Eye (tissue), 1 donor: ENCODE data around the gene RASIP1.
A peak's percentile ranks its signal among the peaks of the same experiment; 100 is the strongest.
"Not testable (repeated sequence)": the region's sequence is repeated elsewhere in the genome, so short reads cannot be mapped to it uniquely, and the experiment has no call there.

Experiments
- DNase-seq: peaks from one replicate; pipeline ENCODE4 v3.0.0-alpha.2; 2015

RASIP1 gene

GRCh38 chr19:48703316-48703715 lies 37.1 kb downstream of the RASIP1 start:
- DNase-seq = no peak

DNA sequence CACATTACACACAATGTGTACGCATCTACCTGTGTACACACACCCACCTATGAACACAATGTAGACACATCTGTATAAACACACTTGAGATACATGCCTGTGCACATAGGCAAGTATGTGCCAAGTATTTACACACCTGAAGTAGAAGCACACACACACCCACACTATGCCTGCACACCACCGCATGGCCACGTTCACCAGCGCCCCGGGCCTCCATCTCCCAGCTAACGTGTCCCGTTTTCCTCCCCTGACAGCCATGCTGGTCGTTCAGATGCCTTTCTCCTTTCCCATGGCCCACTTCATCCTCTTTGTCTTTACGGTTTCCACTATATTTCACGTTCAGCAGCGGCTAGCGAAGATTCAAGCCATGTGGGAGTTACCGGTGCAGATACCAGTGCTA lies 37.7 kb downstream of the RASIP1 start:
- DNase-seq = no peak

GRCh38 chr19:48698046-48698445 lies 42.4 kb downstream of the RASIP1 start:
- DNase-seq = no peak

DNA sequence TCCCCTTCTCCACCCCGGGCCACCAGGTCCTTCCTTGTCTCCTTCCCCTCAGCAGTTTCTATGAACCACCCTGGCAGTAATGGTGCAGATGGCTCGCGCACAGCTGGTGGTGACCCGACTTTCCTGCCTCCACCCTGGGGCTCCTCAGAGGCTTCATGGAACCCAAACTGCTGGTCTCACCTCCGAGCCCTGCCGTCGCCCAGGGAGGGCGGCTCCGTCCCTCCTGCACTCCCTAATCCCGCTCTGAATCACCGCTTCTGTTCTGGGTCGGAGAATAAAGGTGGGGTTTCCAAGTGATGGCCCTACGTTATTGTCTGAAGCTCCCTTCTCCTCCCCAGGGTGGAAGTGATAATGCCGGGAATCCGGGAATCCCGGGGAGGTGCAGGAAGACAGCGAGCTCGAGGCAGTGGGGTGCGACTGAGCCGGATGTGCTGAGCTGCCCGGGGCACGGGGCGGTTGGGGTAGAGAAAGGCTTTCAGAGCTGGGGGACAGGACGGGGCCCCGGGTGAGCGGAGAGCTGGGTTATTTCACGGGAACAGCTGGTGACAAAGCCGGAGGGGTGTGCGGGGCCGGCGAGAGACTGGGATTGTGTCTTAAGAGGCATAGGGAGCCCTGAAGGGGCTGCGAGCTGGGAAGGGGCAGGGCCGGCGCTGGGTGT lies 43.9 kb downstream of the RASIP1 start:
- DNase-seq = peak; percentile 44

DNA sequence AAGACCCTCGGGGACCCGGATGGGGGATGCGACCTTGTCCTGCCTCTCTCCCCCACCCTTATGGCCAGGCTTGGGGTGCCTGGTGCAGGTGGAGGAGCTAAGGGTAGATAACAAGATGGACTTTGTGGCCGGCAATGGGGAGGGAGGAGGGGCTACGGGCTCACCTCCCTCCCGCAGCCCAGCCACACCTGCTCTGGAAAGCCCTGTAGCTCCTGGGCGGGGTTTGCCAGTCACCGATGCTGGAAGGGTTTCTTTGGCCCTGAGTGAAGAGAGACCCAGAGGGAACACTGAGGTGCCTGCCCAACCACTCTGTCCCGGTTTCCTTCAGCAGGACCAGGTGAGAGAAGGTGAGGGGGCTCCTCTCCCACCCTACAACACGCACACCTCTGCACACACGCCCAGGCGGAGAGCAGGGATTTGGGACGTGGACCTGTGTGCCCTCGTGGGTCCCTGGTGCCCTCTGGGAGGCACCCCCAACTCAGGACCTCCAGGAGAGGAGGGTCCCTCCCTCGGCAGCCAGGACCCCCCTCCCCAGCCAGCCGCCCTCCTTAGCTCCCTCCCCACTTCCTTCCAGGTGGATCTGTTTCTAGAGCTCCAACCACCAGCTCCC lies 44.6 kb downstream of the RASIP1 start, which contains the start of gene FUT2:
Gene FUT2 (plus strand): TSS at position 229 of the 610 bp plus-strand sequence. CDS start 6,986 bp downstream, outside the sequence.
- DNase-seq = no peak

GRCh38 chr19:48693629-48694028 lies 46.8 kb downstream of the RASIP1 start:
- DNase-seq = not testable (repeated sequence)

DNA sequence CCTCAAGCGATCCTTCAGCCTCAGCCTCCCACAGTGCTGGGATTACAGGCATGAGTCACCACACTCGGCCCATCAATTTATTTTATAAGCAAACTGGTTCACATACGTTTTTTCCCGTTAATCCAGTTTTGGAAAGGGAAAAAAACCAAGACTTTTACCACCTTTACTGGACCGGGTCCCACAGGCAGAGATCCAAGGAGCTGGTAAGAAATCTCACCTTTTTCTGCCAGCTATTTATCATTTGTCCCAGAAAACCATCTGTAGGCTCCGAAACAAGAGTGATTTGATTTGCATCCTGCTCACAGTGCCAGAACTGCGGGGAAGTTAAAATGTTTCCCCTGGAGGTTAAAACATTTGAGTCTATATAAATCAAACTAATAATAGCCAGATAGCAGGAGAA lies 51.0 kb downstream of the RASIP1 start:
- DNase-seq = no peak

DNA sequence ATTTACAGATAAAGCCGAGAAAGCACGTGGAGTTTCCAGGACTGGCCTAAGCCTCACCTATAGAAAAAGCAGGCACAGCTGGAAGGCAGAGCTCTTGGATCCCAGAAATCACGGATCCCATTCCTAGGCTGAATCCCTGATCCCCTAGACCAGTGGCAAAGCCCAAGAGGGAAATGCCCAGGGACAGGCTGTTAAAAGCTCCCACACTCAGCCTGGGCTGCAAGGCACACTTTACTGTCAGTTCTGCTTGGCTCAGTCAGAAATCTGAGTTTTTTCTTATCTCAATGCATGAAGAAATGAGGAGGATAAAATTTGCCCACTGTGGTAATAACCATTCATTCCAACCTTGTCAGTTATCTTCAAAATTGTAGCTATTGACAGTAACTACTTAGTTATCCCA lies 52.6 kb downstream of the RASIP1 start:
- no peak for DNase-seq

DNA sequence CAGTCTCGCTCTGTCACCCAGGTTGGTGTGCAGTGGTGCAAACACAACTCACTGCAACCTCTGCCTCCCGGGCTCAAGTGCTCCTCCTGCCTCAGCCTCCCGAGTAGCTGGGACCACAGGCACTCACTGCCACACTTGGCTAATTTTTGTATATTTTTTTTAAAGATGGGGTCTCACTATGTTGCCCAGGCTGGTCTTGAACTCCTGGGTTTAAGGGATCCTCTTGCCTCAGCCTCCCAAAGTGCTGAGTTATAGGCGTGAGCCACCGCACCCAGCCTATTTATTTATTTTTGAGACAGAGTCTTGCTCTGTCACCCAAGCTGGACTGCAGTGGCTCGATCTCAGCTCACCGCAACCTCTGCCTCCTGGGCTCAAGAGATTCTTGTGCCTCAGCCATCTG lies 53.8 kb downstream of the RASIP1 start:
- DNase-seq = not testable (repeated sequence)

GRCh38 chr19:48686088-48686487 lies 54.3 kb downstream of the RASIP1 start:
- peak; percentile 41 for DNase-seq

GRCh38 chr19:48685583-48685982 lies 54.8 kb downstream of the RASIP1 start:
- no peak for DNase-seq

- DNase-seq = peak; percentile 88
These were observed 57.1 kb downstream of the RASIP1 start for GRCh38 chr19:48683349-48683748.

DNA sequence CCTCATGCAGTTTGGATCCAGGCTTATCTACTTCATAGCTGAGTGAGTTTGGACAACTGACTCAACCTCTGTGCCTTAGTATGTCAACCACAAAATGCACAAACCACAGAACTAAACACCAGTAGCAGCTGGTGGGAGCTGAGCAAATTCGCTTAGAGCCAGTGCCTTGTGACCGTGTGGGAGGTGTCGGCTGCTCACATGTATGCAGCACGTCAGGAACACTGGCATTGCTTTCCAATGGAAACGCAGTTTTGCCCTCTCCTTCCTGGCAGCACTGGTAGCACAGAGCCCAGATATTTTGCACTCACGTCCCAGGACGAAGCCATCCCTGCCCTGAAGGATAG lies 59.3 kb downstream of the RASIP1 start:
- DNase-seq = no peak

DNA sequence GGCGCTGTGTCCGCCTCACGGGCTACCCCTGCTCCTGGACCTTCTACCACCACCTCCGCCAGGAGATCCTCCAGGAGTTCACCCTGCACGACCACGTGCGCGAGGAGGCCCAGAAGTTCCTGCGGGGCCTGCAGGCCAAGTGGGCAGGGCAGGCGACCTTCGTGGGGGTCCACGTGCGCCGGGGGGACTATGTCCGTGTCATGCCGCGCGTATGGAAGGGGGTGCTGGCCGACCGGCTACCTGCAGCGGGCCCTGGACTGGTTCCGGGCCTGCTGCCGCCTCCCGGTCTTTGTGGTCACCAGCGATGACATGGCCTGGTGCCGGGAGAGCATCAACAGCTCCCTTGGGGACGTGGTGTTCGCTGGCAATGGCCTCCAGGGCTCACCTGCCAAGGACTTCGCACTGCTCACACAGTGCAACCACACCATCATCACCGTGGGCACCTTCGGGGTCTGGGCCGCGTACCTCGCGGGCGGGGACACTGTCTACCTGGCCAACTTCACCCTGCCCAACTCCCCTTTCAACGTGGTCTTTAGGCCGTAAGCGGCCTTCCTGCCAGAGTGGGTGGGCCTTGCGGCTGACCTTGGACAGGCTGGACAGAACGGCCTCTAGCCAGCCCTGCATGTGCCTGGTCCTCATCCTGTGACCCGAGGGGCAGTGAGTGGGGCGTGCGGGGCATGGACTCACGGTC lies 59.8 kb downstream of the RASIP1 start:
- no peak for DNase-seq

GRCh38 chr19:48680006-48680405 lies 60.4 kb downstream of the RASIP1 start:
- not testable (repeated sequence) for DNase-seq

DNA sequence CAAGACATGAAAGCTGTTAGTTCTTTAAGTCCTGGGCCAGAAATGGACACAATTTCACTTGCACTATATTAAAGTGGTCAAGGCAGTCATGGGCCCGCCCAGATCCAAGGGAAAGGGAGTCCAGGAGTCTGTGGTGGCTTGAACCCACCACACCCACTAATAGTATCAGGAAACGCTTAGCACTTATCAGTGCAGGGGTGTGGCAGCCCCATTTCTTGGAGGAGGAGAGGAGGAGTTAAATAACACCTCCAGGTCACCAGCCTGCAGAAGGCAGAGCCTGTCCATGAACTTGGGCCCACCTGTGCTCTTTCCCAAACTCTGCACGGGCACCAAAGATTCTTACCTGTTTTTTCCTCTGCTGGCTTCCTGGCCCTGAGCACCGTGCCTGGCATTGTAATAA lies 62.2 kb downstream of the RASIP1 start:
- DNase-seq = no peak

- no peak for DNase-seq
These were observed 63.5 kb downstream of the RASIP1 start for GRCh38 chr19:48676887-48677286.

DNA sequence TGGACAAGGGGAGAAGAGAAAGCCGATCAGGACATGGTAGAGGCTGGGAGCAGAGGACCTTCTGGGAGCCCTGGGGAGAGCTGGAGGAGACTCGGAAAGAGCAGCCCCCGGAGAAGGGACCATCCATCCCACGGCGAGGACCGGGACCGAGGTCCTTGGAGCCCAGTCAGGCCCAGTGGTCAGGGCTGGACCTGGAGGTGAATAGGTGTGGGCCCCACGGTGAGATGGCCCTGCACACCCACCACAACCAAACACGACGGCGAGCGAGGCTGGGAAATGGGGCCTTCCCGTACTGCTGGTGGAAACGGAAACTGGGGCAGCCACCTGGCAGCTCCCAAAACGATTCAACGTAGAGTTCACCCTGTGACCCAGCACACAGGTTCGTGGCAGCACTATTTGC lies 63.9 kb downstream of the RASIP1 start:
- no peak for DNase-seq

- DNase-seq = peak; percentile 96
These were observed 65.2 kb downstream of the RASIP1 start for GRCh38 chr19:48674921-48675824.

DNA sequence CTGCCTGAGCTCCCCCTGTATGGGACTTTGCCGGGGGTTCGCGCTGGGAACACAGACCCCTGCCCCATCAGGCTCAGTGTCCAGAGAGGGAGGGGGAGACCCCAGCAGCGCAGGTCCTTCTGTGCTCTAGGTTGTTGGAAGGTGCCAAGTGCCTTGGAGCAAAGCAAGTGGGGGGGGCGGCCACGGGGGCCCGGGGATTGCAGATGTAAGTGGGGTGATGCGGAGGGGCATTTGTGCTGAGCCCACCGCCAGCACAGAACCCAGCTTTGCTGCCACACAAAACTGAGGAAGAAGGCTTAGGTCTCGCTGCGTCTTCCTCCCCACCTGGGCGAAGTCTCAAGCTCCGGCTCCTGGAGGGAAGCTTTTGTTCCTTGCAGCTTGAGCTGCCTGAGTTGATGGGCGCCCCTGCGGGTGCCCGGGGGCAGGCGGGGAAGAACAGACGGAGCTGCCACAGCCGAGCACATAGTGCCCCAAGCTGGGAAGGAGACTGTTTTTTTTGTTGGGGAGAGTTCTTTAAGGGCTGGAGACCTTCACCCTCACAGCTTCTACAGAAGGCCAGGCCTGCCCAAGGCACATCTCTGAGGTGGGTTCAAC lies 66.1 kb downstream of the RASIP1 start:
- no peak for DNase-seq

DNA sequence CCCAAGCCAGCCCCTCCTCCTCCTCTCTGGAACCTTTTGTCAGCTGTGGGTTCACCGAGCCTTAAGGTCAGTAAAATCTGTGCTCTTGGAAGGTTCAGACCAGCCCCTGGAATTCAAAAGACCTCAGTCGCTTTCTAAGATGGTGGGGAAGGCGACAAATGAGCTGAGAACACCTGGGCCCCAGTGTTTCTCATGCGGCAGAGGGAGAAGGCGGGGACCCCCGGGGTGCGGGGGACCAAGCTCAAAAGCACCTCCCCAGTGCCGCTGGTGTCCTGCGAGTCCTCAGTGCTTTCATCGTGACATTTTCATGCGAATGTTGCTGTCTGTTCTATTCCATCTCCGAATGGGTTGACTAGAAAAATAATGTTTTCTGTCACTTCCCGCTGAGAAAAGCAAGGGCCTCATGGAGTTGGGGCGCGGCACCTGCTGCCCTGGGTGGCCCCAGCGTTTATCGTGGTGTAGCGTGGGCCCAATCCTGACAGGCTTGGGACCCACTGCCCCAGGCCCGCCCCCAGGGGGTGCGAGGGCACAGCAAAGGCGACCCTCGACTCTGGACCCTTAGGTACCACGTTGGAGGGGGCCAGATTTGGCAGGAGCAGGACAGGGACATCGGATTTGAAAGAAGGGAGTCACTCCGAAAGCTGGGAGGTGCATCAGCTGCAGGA lies 66.8 kb downstream of the RASIP1 start:
- DNase-seq = peak; percentile 41

GRCh38 chr19:48672994-48673393 lies 67.4 kb downstream of the RASIP1 start, which contains the start of gene NTN5:
Gene NTN5 (minus strand): TSS chr19:48673017. CDS start chr19:48670986, 2,031 bp downstream.
- DNase-seq = no peak
